Tibial nerve (tissue), 3 donors: ENCODE measurements around the gene RBM17.

Source experiments
- POLR2A ChIP-seq, 2 donors: fragments of 450-650 bp; IDR thresholded peaks; one replicate each; pipeline ENCODE4 v1.6.1; 2017; ENCODE audit warnings: antibody characterized with exemption in 2 of 2, mild to moderate bottlenecking in 2 of 2, moderate library complexity in 2 of 2
- TF ChIP-seq, protein P1 (sequence below), 5 experiments: fragments of 200-600 bp in 3 of 5; fragments of 450-650 bp in 2 of 5; sonication (generic) in 3 of 5; IDR thresholded peaks; one replicate each; pipeline ENCODE4 v1.5.1; 2016 to 2019; ENCODE audit warnings: antibody characterized with exemption in 5 of 5, mild to moderate bottlenecking in 3 of 5, moderate library complexity in 2 of 5

DNA sequence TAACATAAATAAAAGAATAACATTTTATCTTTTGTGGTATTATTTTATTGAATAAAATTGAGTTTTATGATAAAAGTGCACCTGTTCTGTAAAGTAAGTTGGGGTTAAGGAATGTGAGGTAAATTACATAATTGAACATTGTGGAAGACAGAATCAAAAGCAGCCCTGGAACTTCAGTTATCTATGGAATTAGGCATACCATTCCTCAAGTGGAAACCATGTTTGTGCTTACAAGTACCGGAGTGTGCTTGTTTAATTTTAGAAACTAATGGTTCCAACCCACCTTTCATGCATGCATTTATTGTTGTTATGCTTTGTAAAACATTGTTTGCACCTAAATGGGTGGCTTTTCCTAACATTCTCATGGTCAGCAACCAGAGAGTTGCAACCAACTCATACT lies 28.0 kb downstream of the RBM17 start:
- TF ChIP-seq, protein P1, sequence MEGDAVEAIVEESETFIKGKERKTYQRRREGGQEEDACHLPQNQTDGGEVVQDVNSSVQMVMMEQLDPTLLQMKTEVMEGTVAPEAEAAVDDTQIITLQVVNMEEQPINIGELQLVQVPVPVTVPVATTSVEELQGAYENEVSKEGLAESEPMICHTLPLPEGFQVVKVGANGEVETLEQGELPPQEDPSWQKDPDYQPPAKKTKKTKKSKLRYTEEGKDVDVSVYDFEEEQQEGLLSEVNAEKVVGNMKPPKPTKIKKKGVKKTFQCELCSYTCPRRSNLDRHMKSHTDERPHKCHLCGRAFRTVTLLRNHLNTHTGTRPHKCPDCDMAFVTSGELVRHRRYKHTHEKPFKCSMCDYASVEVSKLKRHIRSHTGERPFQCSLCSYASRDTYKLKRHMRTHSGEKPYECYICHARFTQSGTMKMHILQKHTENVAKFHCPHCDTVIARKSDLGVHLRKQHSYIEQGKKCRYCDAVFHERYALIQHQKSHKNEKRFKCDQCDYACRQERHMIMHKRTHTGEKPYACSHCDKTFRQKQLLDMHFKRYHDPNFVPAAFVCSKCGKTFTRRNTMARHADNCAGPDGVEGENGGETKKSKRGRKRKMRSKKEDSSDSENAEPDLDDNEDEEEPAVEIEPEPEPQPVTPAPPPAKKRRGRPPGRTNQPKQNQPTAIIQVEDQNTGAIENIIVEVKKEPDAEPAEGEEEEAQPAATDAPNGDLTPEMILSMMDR (IDR thresholded peaks at IDR 0.05): no peak
- no peak for TF ChIP-seq POLR2A (IDR thresholded peaks at IDR 0.05)
